Panc1 (cell line): ENCODE data around the gene RSU1. TPM values are rescaled to one million over a fixed set of nuclear protein-coding genes. Genes with fewer than 3 reads are reported as not detected.

Source experiments
- ATAC-seq: fragments of 200-7000 bp; cut with Tn5 transposase; 2 replicates; pipeline ENCODE4 v1.9.1; 2020; ENCODE audit warnings: mild to moderate bottlenecking, moderate library complexity
- BruUV-seq: library from RNA; stranded (reverse); fragments of 400-500 nt; replicated peaks from 2 replicates; lab custom pipeline; 2021; lab: Mats Ljungman, UMichigan
- CTCF ChIA-PET: fragments of 300-600 bp; sonication (Branson Sonifier 250); formaldehyde crosslinking; loops from one replicate; lab custom pipeline; 2022; ENCODE audit warnings: antibody characterized with exemption; lab: Charles Lee
- POLR2A ChIA-PET: fragments of 300-600 bp; sonication (Branson Sonifier 250); formaldehyde crosslinking; loops from one replicate; lab custom pipeline; 2022; ENCODE audit warnings: antibody characterized with exemption; lab: Charles Lee
- DNase-seq: peaks from one replicate; pipeline ENCODE4 v3.0.0-alpha.2; 2010; ENCODE audit warnings: low read depth, low spot score
- H3K27ac ChIP-seq: 2 replicates; pipeline ENCODE4 v1.5.1; 2011; ENCODE audit warnings: mild to moderate bottlenecking, low read length, inconsistent platforms
- H3K27me3 ChIP-seq: fragments of 200-500 bp; sonication (Bioruptor generic); 2 replicates; pipeline ENCODE4 v1.6.0; 2014; ENCODE audit warnings: low read length, inconsistent platforms; ENCODE audit not compliant: control insufficient read depth, insufficient read depth
- H3K36me3 ChIP-seq: fragments of 200-500 bp; sonication (Bioruptor generic); 2 replicates; pipeline ENCODE4 v1.5.1; 2014; ENCODE audit warnings: inconsistent platforms, mild to moderate bottlenecking, low read length, moderate library complexity; ENCODE audit not compliant: control insufficient read depth, insufficient read depth
- H3K4me1 ChIP-seq: 2 replicates; pipeline ENCODE4 v1.5.1; 2011; ENCODE audit warnings: inconsistent platforms, mild to moderate bottlenecking, low read length, moderate library complexity; ENCODE audit not compliant: control insufficient read depth, insufficient read depth
- H3K4me3 ChIP-seq, 2 experiments: 2 replicates each; pipeline ENCODE4 v1.5.1; 2011 to 2012; ENCODE audit warnings: low read depth in 2 of 2, low read length in 2 of 2, mild to moderate bottlenecking in 2 of 2, inconsistent platforms in 1 of 2, moderate library complexity in 1 of 2
- H3K9me3 ChIP-seq: fragments of 200-500 bp; sonication (Bioruptor generic); 2 replicates; pipeline ENCODE4 v1.5.1; 2014; ENCODE audit warnings: low read depth, mild to moderate bottlenecking, inconsistent platforms, low read length, moderate library complexity; ENCODE audit not compliant: control insufficient read depth, insufficient read depth
- CTCF ChIP-seq: fragments of 450-650 bp; IDR thresholded peaks from 2 replicates; pipeline ENCODE4 v1.5.1; 2017; ENCODE audit warnings: mild to moderate bottlenecking
- POLR2AphosphoS5 ChIP-seq: IDR thresholded peaks from 2 replicates; pipeline ENCODE4 v1.6.1; 2012; ENCODE audit warnings: mild to moderate bottlenecking, low read depth, low read length, moderate library complexity
- REST ChIP-seq, 2 experiments: IDR thresholded peaks; 2 replicates each; pipeline ENCODE4 v1.6.1; 2011 to 2012; ENCODE audit warnings: low read depth in 2 of 2, control low read depth in 1 of 2, low read length in 1 of 2, mild to moderate bottlenecking in 1 of 2, moderate library complexity in 1 of 2; ENCODE audit not compliant: insufficient read depth in 1 of 2
- SIN3A ChIP-seq: IDR thresholded peaks from 2 replicates; pipeline ENCODE4 v1.6.1; 2012; ENCODE audit warnings: low read depth, mild to moderate bottlenecking, low read length, moderate library complexity, borderline replicate concordance; ENCODE audit not compliant: insufficient read depth
- TCF7L2 ChIP-seq: IDR thresholded peaks from 2 replicates; pipeline ENCODE4 v1.6.1; 2011; ENCODE audit warnings: mild to moderate bottlenecking, low read depth, low read length, inconsistent platforms
- in situ Hi-C: cut with HindIII; loops from 2 replicates; pipeline ENCODE4 v1.10.0; 2016; ENCODE audit warnings: low sequenced_read_pairs, low pct_unique_long_range_greater_than_20kb
- intact Hi-C: fragments of 100-400 bp; cut with micrococcal nuclease; formaldehyde crosslinking; loops from one replicate; pipeline ENCODE4 v1.10.0; 2022; ENCODE audit not compliant: unreplicated experiment
- total RNA-seq: library from RNA; stranded (reverse); gene quantifications from one replicate; pipeline ENCODE4 v1.2.1, GENCODE V29; 2021; ENCODE audit not compliant: unreplicated experiment

Gene RSU1
- total RNA-seq, 1 experiment from 2014 or later = 55.6 TPM

GRCh38 chr10:16547973-16548372 is 269.3 kb downstream of the RSU1 start:
- ChIA-PET POLR2A (no interaction called here), CTCF (no interaction called here)
- Histone ChIP-seq H3K36me3 (no peaks in the 10 kb centered on the region), H3K4me1 (peaks cover 1% of the 10 kb centered on the region; the same call in 1 of the 2 replicates), H3K27me3 (no peaks in the 10 kb centered on the region; the same call in 1 of the 2 replicates), H3K27ac (no peak overlapping the region), H3K4me3 (no peak overlapping the region), H3K9me3 (no peaks in the 10 kb centered on the region)
- no peak for ATAC-seq
- TF ChIP-seq POLR2AphosphoS5 (no peak), CTCF (no peak), SIN3A (no peak), TCF7L2 (no peak), REST (IDR thresholded peaks at IDR 0.05; ENCODE audit: insufficient read depth in 1 of 2, low read depth in 2 of 2, low read length in 1 of 2) (no peak)
- intact Hi-C loops = loop anchor here (10.0 kb wide), 1 partner anchor 643 kb away; no protein-coding TSS in a partner anchor
- BruUV-seq = no TSS peak
- in situ Hi-C loops = no loop called here
- no peak for DNase-seq

GRCh38 chr10:16545116-16545736 is 272.0 kb downstream of the RSU1 start:
- TF ChIP-seq REST (IDR thresholded peaks at IDR 0.05; ENCODE audit: insufficient read depth in 1 of 2, low read depth in 2 of 2, low read length in 1 of 2) (no peak), TCF7L2 (no peak), POLR2AphosphoS5 (no peak), SIN3A (no peak), CTCF (peak; percentile 75)
- ChIA-PET POLR2A (no interaction called here), CTCF (interaction anchor here (0.7 to 1.4 kb wide), 3 partner anchors 27 to 643 kb away, joined by 4 to 8 read pairs (median 4); no protein-coding TSS in a partner anchor)
- Histone ChIP-seq H3K9me3 (no peaks in the 10 kb centered on the region), H3K4me3 (no peak overlapping the region), H3K27me3 (no peaks in the 10 kb centered on the region; the same call in 1 of the 2 replicates), H3K36me3 (no peaks in the 10 kb centered on the region), H3K27ac (no peak overlapping the region), H3K4me1 (peaks cover 3% of the 10 kb centered on the region; the same call in 1 of the 2 replicates)
- DNase-seq = peak; percentile 22
- no TSS peak for BruUV-seq
- no peak for ATAC-seq
- intact Hi-C loops = loop anchor here (10.0 kb wide), 1 partner anchor 640 kb away; no protein-coding TSS in a partner anchor
- in situ Hi-C loops = no loop called here
